ENCODE data around the gene SLC4A1. TPM values are rescaled to one million over a fixed set of nuclear protein-coding genes. Genes with fewer than 3 reads are reported as not detected.

The SLC4A1 gene
- total and polyA plus RNA-seq, 2 donors from 2014 or later, result 2.1 to 201 TPM

DNA sequence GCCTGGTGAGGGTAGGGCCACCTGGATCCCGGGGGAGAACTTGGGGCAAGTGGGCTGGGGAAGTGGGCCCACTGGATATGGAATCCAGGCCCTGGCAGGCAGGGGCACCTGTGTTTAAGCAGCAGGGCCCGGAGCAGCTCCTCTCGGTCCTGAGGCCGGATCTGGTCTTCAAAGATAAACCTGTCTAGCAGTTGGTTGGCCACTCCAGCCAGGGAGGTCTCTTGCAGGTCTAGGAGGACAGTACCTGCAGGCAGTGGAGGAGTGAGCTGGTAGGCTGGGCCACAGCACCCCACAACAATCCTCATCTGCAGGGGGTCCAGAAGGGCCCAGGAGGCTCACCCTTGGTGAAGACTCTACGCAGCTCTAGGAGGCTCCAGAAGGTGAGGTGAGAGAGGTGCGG, 7.6 kb downstream of the SLC4A1 start:
- Histone ChIP-seq H3K36me3 (ENCODE audit: control insufficient read depth in 2 of 3, insufficient read depth in 3 of 3, low read length in 3 of 3) (no peaks in the 10 kb centered on the region), H3K4me1 (ENCODE audit: control insufficient read depth in 2 of 3, insufficient read depth in 2 of 3, low read depth in 1 of 3, low read length in 3 of 3) (no peaks in the 10 kb centered on the region), H3K27me3 (ENCODE audit: control insufficient read depth, insufficient read depth, low read length) (no peaks in the 10 kb centered on the region), H3K27ac (ENCODE audit: low read depth in 2 of 2, low read length in 2 of 2) (no peak overlapping the region), H3K4me3 (ENCODE audit: low read length in 3 of 3) (no peak overlapping the region), H3K9me3 (ENCODE audit: control insufficient read depth in 2 of 3, insufficient read depth in 1 of 3, low read length in 3 of 3) (no peaks in the 10 kb centered on the region), H3K9ac (ENCODE audit: low read length in 3 of 3) (no peak overlapping the region)
- TF ChIP-seq, protein P1, sequence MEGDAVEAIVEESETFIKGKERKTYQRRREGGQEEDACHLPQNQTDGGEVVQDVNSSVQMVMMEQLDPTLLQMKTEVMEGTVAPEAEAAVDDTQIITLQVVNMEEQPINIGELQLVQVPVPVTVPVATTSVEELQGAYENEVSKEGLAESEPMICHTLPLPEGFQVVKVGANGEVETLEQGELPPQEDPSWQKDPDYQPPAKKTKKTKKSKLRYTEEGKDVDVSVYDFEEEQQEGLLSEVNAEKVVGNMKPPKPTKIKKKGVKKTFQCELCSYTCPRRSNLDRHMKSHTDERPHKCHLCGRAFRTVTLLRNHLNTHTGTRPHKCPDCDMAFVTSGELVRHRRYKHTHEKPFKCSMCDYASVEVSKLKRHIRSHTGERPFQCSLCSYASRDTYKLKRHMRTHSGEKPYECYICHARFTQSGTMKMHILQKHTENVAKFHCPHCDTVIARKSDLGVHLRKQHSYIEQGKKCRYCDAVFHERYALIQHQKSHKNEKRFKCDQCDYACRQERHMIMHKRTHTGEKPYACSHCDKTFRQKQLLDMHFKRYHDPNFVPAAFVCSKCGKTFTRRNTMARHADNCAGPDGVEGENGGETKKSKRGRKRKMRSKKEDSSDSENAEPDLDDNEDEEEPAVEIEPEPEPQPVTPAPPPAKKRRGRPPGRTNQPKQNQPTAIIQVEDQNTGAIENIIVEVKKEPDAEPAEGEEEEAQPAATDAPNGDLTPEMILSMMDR (IDR thresholded peaks at IDR 0.05; ENCODE audit: borderline replicate concordance, extremely low read depth, insufficient read depth), result no peak
- DNase-seq (no peak), FAIRE-seq (no peak)
- intact Hi-C loops (cut with DNase I), result no loop called here

DNA sequence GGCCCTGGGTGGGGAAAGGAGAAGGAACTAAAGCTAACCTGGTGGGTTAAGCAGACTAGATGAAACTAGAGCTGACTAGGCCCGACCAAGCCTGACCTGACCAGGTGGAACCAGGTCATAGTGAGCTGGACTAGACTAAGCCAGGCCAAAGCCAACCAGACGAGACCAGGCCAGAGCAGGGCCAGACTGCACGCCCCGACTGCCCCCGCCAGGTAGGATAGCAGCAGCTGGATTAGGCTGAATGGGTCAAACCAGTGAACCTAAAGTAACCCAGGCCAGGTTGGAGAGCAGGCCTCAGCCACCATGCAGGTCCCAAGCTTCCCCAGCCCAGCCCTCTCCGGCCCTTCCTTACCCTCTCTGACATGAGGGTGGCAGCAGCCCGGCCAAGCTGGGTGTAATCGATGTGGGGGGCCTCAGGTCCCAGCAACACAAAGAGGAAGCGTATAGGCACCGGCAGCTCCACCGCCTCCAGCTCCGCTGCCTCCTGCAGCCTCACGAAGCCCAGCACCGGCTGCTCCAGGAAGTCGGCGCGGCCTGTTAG, 9.1 kb downstream of the SLC4A1 start:
- H3K36me3 ChIP-seq (ENCODE audit: control insufficient read depth in 2 of 3, insufficient read depth in 3 of 3, low read length in 3 of 3), result no peaks in the 10 kb centered on the region
- H3K9ac ChIP-seq (ENCODE audit: low read length in 3 of 3), result no peak overlapping the region
- no peaks in the 10 kb centered on the region for H3K4me1 ChIP-seq (ENCODE audit: control insufficient read depth in 2 of 3, insufficient read depth in 2 of 3, low read depth in 1 of 3, low read length in 3 of 3)
- no peak overlapping the region for H3K4me3 ChIP-seq (ENCODE audit: low read length in 3 of 3)
- no peaks in the 10 kb centered on the region for H3K9me3 ChIP-seq (ENCODE audit: control insufficient read depth in 2 of 3, insufficient read depth in 1 of 3, low read length in 3 of 3)
- H3K27me3 ChIP-seq (ENCODE audit: control insufficient read depth, insufficient read depth, low read length), result no peaks in the 10 kb centered on the region
- FAIRE-seq (no peak), DNase-seq (peak in 1 of 5 donors; percentile 34)
- intact Hi-C loops (cut with DNase I), result no loop called here
- no peak overlapping the region for H3K27ac ChIP-seq (ENCODE audit: low read depth in 2 of 2, low read length in 2 of 2)
- TF ChIP-seq, protein P1 (IDR thresholded peaks at IDR 0.05; ENCODE audit: borderline replicate concordance, extremely low read depth, insufficient read depth), result no peak

DNA sequence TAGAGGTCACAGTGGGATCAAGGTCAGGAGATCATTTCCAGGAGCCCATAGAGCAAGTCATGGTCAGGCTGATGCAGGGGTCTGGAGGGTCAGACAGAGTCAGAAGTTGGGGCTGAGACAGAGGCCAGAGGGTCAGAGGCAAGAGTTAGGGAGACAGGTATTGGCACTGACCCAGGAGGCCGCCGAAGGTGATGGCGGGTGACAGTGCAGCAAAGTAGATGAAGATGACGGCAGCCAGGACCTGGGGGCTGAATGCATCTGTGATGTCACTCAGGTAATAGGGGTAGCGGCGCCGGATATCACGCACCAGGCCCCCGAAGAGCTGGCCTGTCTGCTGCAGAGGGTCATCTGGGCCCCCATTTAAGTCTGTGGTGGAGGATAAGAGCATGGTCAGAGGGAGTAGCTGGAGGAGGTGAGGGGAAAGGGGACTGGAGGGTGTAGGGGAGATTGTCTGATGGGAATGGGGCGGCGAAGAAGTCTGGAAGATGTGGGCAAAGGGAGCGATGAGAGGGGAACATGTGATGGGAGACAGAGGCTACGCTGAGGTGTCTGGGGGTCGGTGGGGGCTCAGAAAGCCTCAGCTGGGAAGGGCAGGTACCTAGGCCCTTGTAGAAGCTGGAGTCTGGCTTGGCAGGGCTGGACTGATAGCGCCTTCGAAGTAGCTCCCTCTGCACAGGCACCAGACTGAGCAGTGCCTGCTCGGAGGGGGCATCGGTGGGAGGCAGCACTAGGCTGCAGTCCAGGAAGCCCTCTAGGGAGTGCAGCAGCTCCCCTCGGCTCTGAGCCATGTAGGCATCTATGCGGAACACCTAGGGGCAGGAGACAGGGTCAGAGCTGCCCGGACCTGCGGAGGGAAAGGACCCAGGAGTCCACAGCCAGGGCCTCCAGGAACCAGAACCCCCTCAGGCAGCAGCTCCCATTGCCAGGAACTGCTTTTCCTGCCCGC, 9.8 kb downstream of the SLC4A1 start:
- no peak for FAIRE-seq
- no peaks in the 10 kb centered on the region for H3K4me1 ChIP-seq (ENCODE audit: control insufficient read depth in 2 of 3, insufficient read depth in 2 of 3, low read depth in 1 of 3, low read length in 3 of 3)

More for the DNA sequence above, 9.8 kb downstream of the SLC4A1 start:
- Histone ChIP-seq H3K27ac (ENCODE audit: low read depth in 2 of 2, low read length in 2 of 2) (no peak overlapping the region), H3K27me3 (ENCODE audit: control insufficient read depth, insufficient read depth, low read length) (no peaks in the 10 kb centered on the region), H3K9me3 (ENCODE audit: control insufficient read depth in 2 of 3, insufficient read depth in 1 of 3, low read length in 3 of 3) (no peaks in the 10 kb centered on the region), H3K36me3 (ENCODE audit: control insufficient read depth in 2 of 3, insufficient read depth in 3 of 3, low read length in 3 of 3) (no peaks in the 10 kb centered on the region), H3K4me3 (ENCODE audit: low read length in 3 of 3) (no peak overlapping the region), H3K9ac (ENCODE audit: low read length in 3 of 3) (no peak overlapping the region)
- intact Hi-C loops (cut with DNase I), result no loop called here
- peak in 2 of 5 donors; percentile 37 to 51 for DNase-seq
- TF ChIP-seq, protein P1 (IDR thresholded peaks at IDR 0.05; ENCODE audit: borderline replicate concordance, extremely low read depth, insufficient read depth), result no peak

Measured in kidney (tissue), 14 donors.